Measurements from ENCODE around the gene CHST12.
"Not testable (repeated sequence)": the region's sequence is repeated elsewhere in the genome, so short reads cannot be mapped to it uniquely, and the experiment has no call there.

Gene CHST12

DNA sequence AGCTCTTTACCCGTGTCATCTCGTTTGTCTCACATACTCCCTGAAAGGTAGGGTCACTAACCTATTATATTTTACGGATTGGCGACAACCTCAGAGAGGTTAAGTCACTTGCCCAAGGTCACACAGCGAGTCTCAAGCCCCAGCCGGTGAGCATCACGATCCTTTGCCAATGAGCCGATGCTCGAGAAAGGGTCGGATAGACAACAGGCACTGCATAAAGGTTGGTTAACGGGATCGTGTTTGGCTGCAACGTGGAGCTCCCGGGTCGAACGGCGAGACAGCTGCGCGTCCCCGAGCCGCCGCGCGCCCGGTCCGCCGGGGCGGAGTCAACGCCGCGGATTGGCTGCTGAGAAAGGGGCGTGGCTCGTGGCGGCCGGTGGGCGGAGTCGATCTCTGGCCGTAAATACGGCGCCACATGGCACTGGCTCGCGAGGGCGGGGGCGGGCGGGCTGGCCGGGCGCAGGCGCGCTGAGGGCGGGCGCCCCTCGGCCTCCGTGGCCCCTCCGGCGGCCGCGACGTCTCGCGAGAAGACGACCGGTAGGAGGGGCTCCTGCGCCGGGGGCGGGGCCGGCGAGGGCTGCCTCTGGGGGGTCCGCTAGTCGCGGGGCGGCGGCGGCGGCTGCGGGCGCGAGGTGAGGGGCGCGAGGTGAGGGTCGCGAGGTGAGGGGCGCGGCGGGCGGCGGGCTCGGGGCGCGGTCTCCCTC, at the start of gene CHST12:
Gene CHST12 (plus strand): TSS at position 598 of the 704 bp plus-strand sequence. CDS start 29,029 bp downstream, outside the sequence.
- peak; percentile 97 for DNase-seq (ENCODE audit: low spot score)

- peak; percentile 95 for DNase-seq (ENCODE audit: low spot score)
Measured at GRCh38 chr7:2353936-2354185, 49.5 kb upstream of the CHST12 start.

DNA sequence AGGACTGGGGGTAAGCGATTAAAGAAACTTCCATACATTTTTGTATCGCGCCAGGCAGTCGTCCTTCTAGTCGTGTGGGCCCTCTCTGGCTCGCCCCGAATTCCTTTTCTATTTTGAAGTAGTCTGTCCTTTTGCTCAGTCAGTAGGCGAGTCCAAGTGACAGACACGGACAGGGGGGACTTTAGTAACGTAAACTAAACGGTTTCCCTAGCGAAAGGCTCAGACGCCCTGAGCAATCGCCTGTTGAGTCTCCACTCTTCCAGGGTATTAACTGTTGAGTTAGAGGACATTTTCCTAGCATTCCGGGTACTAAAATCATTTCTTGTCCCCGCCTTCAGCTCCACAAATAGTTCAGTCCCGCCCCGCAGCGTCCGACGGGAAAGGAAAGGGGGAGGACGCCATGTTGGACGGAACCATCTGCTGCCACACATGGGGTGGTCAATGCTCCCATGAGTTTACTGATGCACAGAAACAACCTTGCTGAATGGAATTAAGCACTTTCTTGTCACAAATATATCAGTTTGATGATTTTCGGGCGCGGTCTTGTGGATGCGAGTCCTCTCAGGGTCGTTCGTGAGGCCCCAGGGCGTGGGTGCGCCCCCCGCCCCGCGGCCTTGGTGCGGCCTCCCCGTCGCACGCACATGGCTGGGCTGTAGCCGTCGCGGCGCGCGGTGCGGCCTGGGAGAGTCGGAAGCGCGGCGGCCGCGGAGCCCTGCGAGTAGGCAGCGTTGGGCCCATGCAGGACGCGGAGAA, 49.0 kb upstream of the CHST12 start, which contains the start of gene EIF3B:
Gene EIF3B (plus strand): TSS at position 642 of the 753 bp plus-strand sequence. CDS start 95 bp downstream, at position 737.
- DNase-seq (ENCODE audit: low spot score), result peak; percentile 94

DNA sequence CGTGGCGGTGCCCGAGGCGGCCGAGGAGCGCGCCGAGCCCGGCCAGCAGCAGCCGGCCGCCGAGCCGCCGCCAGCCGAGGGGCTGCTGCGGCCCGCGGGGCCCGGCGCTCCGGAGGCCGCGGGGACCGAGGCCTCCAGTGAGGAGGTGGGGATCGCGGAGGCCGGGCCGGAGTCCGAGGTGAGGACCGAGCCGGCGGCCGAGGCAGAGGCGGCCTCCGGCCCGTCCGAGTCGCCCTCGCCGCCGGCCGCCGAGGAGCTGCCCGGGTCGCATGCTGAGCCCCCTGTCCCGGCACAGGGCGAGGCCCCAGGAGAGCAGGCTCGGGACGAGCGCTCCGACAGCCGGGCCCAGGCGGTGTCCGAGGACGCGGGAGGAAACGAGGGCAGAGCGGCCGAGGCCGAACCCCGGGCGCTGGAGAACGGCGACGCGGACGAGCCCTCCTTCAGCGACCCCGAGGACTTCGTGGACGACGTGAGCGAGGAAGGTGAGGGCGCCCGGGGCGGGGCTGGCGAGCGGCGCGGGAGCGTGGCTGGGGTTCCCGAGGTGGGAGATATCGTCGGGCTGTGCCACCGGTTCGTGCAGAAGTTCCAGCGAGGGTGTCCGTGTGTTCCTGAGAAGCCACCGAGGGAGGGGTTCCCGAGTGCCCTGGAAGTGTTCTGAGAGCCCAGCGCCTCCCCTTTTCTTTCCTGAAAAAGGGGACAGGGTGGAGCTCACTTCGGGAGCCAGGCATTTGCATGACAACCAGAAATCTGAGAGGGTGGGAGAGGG, 48.3 kb upstream of the CHST12 start:
- peak; percentile 54 for DNase-seq (ENCODE audit: low spot score)

DNA sequence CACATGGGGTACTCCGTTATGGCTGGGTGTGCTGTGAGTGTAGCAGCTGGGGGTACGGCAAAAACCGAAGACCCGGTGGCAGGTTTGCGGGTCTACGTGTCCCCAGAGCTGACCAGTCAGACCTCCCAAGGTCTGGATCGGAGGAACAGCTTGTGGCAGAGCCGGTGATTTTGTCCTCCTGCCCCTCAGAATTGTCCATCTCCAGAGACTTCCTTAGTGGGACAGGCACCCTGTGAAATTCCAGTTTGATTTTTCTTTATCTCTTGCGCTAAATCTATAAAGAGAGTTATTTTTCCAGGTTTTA, 47.8 kb upstream of the CHST12 start:
- no peak for DNase-seq (ENCODE audit: low spot score)

DNA sequence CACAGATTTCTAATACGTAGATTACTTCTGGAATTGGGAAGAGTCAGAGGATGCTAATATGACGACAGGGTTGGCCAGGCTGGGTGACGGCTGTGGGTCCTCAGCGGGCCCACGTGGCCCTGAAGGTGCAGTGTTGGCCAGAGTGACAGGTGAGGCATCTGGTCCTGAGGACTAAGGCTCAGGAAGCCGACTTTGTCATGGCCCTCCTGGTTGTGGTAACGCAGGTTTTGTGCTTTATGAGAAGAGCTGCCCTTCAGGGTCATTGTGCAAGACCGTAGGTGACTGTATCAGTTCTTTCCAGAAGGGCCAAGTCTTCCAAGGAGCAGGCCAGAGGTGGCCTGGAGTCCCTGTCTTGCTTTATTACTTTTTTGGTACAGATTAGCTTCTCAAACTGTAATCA, 46.2 kb upstream of the CHST12 start:
- DNase-seq (ENCODE audit: low spot score), result no peak

- DNase-seq (ENCODE audit: low spot score), result no peak
Measured at GRCh38 chr7:2357571-2357970, 45.8 kb upstream of the CHST12 start.

- no peak for DNase-seq (ENCODE audit: low spot score)
Measured at GRCh38 chr7:2358968-2359527, 44.4 kb upstream of the CHST12 start.

- no peak for DNase-seq (ENCODE audit: low spot score)
Measured at GRCh38 chr7:2359610-2360009, 43.8 kb upstream of the CHST12 start.

GRCh38 chr7:2360796-2361195, 42.6 kb upstream of the CHST12 start:
- no peak for DNase-seq (ENCODE audit: low spot score)

DNA sequence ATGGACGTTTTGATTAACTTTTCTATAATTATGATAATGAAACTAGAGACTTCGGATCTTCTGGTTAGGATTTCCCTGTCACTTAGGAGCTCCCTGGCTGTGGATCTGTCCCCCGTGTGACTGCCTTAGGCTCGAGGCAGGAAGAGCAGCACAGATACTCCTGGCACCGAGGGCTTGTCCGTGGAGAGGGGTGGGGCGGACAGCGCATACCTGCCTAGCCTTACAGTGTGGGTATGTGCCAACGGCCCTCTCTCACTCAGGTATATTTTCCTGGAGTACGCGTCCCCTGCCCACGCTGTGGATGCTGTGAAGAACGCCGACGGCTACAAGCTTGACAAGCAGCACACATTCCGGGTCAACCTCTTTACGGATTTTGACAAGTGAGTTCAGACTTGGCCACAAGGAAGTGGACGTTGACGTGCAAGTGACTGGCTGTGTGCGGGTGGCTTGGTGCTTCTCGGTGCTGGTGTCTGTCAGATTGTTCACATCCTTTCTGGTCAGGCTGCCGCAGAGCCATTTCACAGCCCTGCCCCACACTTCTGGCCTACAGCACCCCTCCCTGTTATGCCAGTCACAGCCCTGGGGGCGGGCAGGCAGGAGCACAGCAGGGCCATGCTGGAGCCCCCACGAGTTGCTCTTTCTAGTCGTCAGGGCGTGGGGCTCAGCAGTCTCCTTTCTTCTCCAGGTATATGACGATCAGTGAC, 40.9 kb upstream of the CHST12 start:
- DNase-seq (ENCODE audit: low spot score), result no peak

DNA sequence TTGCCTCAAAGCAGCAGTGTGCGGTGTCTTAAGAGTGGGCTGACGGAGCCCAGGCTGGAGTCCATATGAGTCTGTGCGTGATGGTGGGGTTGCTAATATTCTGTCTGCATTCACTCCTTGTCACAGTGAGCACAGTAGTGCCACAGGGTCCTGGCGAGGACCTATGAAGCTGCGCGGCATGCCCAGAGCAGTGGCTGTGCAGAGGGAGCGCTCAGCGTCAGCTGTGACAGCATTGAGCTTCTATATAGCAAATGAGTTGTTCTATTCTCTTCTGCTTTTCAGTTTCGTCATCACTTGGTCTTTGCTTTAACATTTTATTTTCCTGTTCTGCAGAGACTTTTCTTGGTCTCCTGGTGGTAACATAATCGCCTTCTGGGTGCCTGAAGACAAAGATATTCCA, 34.3 kb upstream of the CHST12 start:
- DNase-seq (ENCODE audit: low spot score), result no peak

- no peak for DNase-seq (ENCODE audit: low spot score)
Measured at GRCh38 chr7:2371329-2371728, 32.1 kb upstream of the CHST12 start.

GRCh38 chr7:2372724-2373123, 30.7 kb upstream of the CHST12 start:
- no peak for DNase-seq (ENCODE audit: low spot score)

GRCh38 chr7:2373124-2373556, 30.3 kb upstream of the CHST12 start:
- DNase-seq (ENCODE audit: low spot score), result no peak

- no peak for DNase-seq (ENCODE audit: low spot score)
Measured at GRCh38 chr7:2373646-2374045, 29.8 kb upstream of the CHST12 start.

GRCh38 chr7:2374401-2374800, 29.0 kb upstream of the CHST12 start:
- DNase-seq (ENCODE audit: low spot score), result no peak

GRCh38 chr7:2374830-2375728, 28.3 kb upstream of the CHST12 start:
- no peak for DNase-seq (ENCODE audit: low spot score)

GRCh38 chr7:2376351-2377154, 26.9 kb upstream of the CHST12 start:
- no peak for DNase-seq (ENCODE audit: low spot score)

GRCh38 chr7:2377492-2377891, 25.9 kb upstream of the CHST12 start:
- DNase-seq (ENCODE audit: low spot score), result not testable (repeated sequence)

Data from ecto neural progenitor cell (in vitro differentiated cells).